Endothelial cell of umbilical vein (primary cell): ENCODE results near the gene SPAG16. TPM values are rescaled to one million over a fixed set of nuclear protein-coding genes. Genes with fewer than 3 reads are reported as not detected.

Experiments
- BruUV-seq: library from RNA; stranded (reverse); fragments of 400-500 nt; replicated peaks from 2 replicates; lab custom pipeline; 2021; lab: Mats Ljungman, UMichigan
- CTCF ChIA-PET: fragments of 300-600, 350-600 bp; sonication (Branson Sonifier 250); formaldehyde crosslinking; loops from one replicate; lab custom pipeline; 2021; ENCODE audit warnings: antibody characterized with exemption, inconsistent platforms; lab: Charles Lee
- POLR2A ChIA-PET: fragments of 300-600, 350-600 bp; sonication (Branson Sonifier 250); formaldehyde crosslinking; loops from one replicate; lab custom pipeline; 2021; ENCODE audit warnings: antibody characterized with exemption, inconsistent platforms; lab: Charles Lee
- DNase-seq: peaks from one replicate; pipeline ENCODE4 v3.0.0-alpha.2; 2011; ENCODE audit warnings: low read depth, low spot score
- FAIRE-seq: peaks from 2 replicates; lab custom pipeline; 2011; peaks lifted over from hg19 to GRCh38; lab: Jason Lieb, UNC
- H2AFZ ChIP-seq: 2 replicates; pipeline ENCODE4 v1.6.0; 2012; ENCODE audit warnings: low read depth, low read length, control low read depth, inconsistent platforms
- H3K27ac ChIP-seq: 2 replicates; pipeline ENCODE4 v1.5.1; 2011; ENCODE audit warnings: low read depth, mild to moderate bottlenecking, control low read depth, low read length, moderate library complexity; ENCODE audit not compliant: insufficient read depth
- H3K27me3 ChIP-seq, 2 experiments: 2 replicates each; pipeline versions ENCODE4 v1.6.0 to v1.6.1; 2011; ENCODE audit warnings: low read length in 2 of 2, mixed read lengths in 1 of 2; ENCODE audit not compliant: control insufficient read depth in 2 of 2, insufficient read depth in 2 of 2
- H3K36me3 ChIP-seq, 2 experiments: 2 replicates in 1 of 2; 3 replicates in 1 of 2; pipeline ENCODE4 v1.5.1; 2011; ENCODE audit warnings: low read length in 2 of 2, mild to moderate bottlenecking in 1 of 2, moderate library complexity in 1 of 2; ENCODE audit not compliant: control insufficient read depth in 2 of 2, insufficient read depth in 2 of 2; ENCODE audit errors: extremely low read depth in 1 of 2
- H3K4me1 ChIP-seq: 3 replicates; pipeline ENCODE4 v1.5.1; 2011; ENCODE audit warnings: mild to moderate bottlenecking, low read length; ENCODE audit not compliant: control insufficient read depth, insufficient read depth; ENCODE audit errors: extremely low read depth
- H3K4me2 ChIP-seq: 2 replicates; pipeline ENCODE4 v1.6.1; 2011; ENCODE audit warnings: low read length, control low read depth, mixed read lengths; ENCODE audit not compliant: insufficient read depth
- H3K4me3 ChIP-seq, 3 experiments: fragments of 200-600 bp in 1 of 3; sonication (generic), shearing (Covaris generic) in 1 of 3; replicated peaks in 1 of 3; 2 replicates each; pipeline ENCODE4 v1.5.1; 2011 to 2016; ENCODE audit warnings: control low read depth in 3 of 3, low read length in 3 of 3, mild to moderate bottlenecking in 2 of 3, inconsistent platforms in 1 of 3, low read depth in 1 of 3, moderate library complexity in 1 of 3; ENCODE audit not compliant: insufficient read depth in 1 of 3
- H3K79me2 ChIP-seq: 2 replicates; pipeline ENCODE4 v1.6.0; 2012; ENCODE audit warnings: low read length, inconsistent platforms; ENCODE audit not compliant: control insufficient read depth, insufficient read depth
- H3K9ac ChIP-seq: replicated peaks from 2 replicates; pipeline ENCODE3; 2011; ENCODE audit warnings: low read length, control low read depth; ENCODE audit not compliant: insufficient read depth; ENCODE audit errors: extremely low read depth
- H3K9me1 ChIP-seq: replicated peaks from 3 replicates; pipeline ENCODE4 v1.6.0; 2011; ENCODE audit warnings: mild to moderate bottlenecking, low read length; ENCODE audit not compliant: control insufficient read depth, insufficient read depth; ENCODE audit errors: extremely low read depth
- H3K9me3 ChIP-seq: replicated peaks from 2 replicates; pipeline ENCODE4 v1.5.1; 2012; ENCODE audit warnings: low read length, inconsistent platforms; ENCODE audit not compliant: control insufficient read depth, insufficient read depth
- H4K20me1 ChIP-seq: replicated peaks from 2 replicates; pipeline ENCODE3; 2011; ENCODE audit warnings: mild to moderate bottlenecking, low read length; ENCODE audit not compliant: control insufficient read depth, insufficient read depth; ENCODE audit errors: extremely low read depth
- EZH2 ChIP-seq: IDR thresholded peaks from 2 replicates; pipeline ENCODE4 v1.6.1; 2012; ENCODE audit warnings: borderline replicate concordance, low read depth, mild to moderate bottlenecking, moderate library complexity, low read length, inconsistent platforms; ENCODE audit not compliant: severe bottlenecking
- FOS ChIP-seq: IDR thresholded peaks from 2 replicates; pipeline ENCODE4 v1.6.1; 2011; ENCODE audit warnings: mild to moderate bottlenecking, low read length, moderate library complexity, borderline replicate concordance; ENCODE audit not compliant: insufficient read depth
- GATA2 ChIP-seq: IDR thresholded peaks from 2 replicates; pipeline ENCODE4 v1.7.0; 2011; ENCODE audit warnings: low read depth, mild to moderate bottlenecking, moderate library complexity, mixed read lengths, low read length; ENCODE audit not compliant: insufficient read length, insufficient read depth
- JUN ChIP-seq: IDR thresholded peaks from 2 replicates; pipeline ENCODE4 v1.6.1; 2011; ENCODE audit warnings: borderline replicate concordance, low read depth; ENCODE audit not compliant: insufficient read length, insufficient read depth
- MYC ChIP-seq: IDR thresholded peaks from one replicate; pipeline ENCODE4 v1.6.1; 2011; ENCODE audit warnings: mild to moderate bottlenecking, low read depth, low read length
- POLR2A ChIP-seq: IDR thresholded peaks from 2 replicates; pipeline ENCODE4 v1.6.1; 2012; ENCODE audit warnings: low read depth, mild to moderate bottlenecking, control low read depth, low read length
- POLR2AphosphoS5 ChIP-seq: IDR thresholded peaks from 2 replicates; pipeline ENCODE4 v1.6.1; 2012; ENCODE audit warnings: low read depth, mild to moderate bottlenecking, control low read depth, low read length, moderate library complexity; ENCODE audit not compliant: insufficient read depth
- dilution Hi-C: fragments of 300-500 bp; cut with MboI; formaldehyde crosslinking; loops from one replicate; pipeline ENCODE4 v1.15.0; 2019; ENCODE audit warnings: low sequenced_read_pairs; ENCODE audit not compliant: extremely low pct_ligation_motif_present
- intact Hi-C: fragments of 100-400 bp; cut with micrococcal nuclease; formaldehyde crosslinking; loops from one replicate; pipeline ENCODE4 v1.10.0; 2022
- polyA plus RNA-seq, 4 experiments: library from polyadenylated mRNA; depleted of rRNA in 3 of 4; stranded (reverse) in 3 of 4; unstranded in 1 of 4; fragments of >200 nt; gene quantifications; 2 replicates each; pipeline versions ENCODE4 v1.2.1 to v1.2.3, GENCODE V29; 2011 to 2012; ENCODE audit warnings: missing spikeins in 1 of 4
- total RNA-seq: library from RNA; stranded (reverse); gene quantifications from 2 replicates; pipeline ENCODE4 v1.2.3, GENCODE V29; 2021
- TF ChIP-seq, protein P1 (sequence below): IDR thresholded peaks from 2 replicates; pipeline ENCODE4 v1.6.1; 2011; ENCODE audit not compliant: insufficient read depth, insufficient read length
- TF ChIP-seq, protein P2 (sequence below), 2 donors: IDR thresholded peaks; 1 replicate in 1 of 2; 2 replicates in 1 of 2; pipeline ENCODE4 v1.5.1; 2011; ENCODE audit warnings: low read length in 2 of 2, mild to moderate bottlenecking in 2 of 2, moderate library complexity in 2 of 2, control low read depth in 1 of 2, inconsistent platforms in 1 of 2, low read depth in 1 of 2; ENCODE audit not compliant: insufficient read depth in 1 of 2; ENCODE audit errors: extremely low read depth in 1 of 2

Gene SPAG16
- total and polyA plus RNA-seq, 2 donors (not counting 3 experiments of a cell fraction or from before 2014, with no cell fraction given), result 4.0 to 7.7 TPM

DNA sequence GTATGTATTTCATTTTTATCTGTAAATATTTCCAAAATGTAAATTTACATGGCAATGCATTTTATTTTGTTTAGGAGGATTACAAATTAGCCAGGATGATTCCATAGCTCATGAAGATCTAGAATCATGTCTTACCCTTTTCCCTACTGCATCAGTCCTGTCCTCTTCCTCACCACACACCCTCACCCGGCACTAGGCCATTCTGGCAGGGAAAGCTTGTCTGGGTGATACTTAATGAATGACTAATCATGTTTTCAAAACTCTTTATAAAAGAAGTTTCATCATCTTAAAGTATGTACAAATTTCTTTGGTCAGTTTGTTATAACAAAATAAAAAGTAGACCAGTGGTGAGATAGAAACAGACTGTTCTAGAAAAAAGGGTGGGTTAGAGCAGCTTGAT is 843.3 kb downstream of the SPAG16 start:
- intact Hi-C loops, result no loop called here
- Histone ChIP-seq H3K27me3 (no peaks in the 10 kb centered on the region), H4K20me1 (no peaks in the 10 kb centered on the region), H3K9me3 (no peaks in the 10 kb centered on the region), H3K36me3 (no peaks in the 10 kb centered on the region), H2AFZ (no peak overlapping the region), H3K9me1 (no peaks in the 10 kb centered on the region), H3K79me2 (no peaks in the 10 kb centered on the region), H3K4me2 (no peak overlapping the region), H3K27ac (no peak overlapping the region), H3K9ac (no peak overlapping the region), H3K4me1 (no peaks in the 10 kb centered on the region), H3K4me3 (no peak overlapping the region)
- ChIA-PET POLR2A (no interaction called here), CTCF (no interaction called here)
- TF ChIP-seq POLR2AphosphoS5 (no peak), GATA2 (no peak), POLR2A (no peak), EZH2 (no peak), FOS (no peak)
- TF ChIP-seq, protein P1, sequence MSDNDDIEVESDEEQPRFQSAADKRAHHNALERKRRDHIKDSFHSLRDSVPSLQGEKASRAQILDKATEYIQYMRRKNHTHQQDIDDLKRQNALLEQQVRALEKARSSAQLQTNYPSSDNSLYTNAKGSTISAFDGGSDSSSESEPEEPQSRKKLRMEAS, result no peak
- no peak for FAIRE-seq
- dilution Hi-C loops, result no loop called here
- BruUV-seq, result no TSS peak
- no peak for DNase-seq

DNA sequence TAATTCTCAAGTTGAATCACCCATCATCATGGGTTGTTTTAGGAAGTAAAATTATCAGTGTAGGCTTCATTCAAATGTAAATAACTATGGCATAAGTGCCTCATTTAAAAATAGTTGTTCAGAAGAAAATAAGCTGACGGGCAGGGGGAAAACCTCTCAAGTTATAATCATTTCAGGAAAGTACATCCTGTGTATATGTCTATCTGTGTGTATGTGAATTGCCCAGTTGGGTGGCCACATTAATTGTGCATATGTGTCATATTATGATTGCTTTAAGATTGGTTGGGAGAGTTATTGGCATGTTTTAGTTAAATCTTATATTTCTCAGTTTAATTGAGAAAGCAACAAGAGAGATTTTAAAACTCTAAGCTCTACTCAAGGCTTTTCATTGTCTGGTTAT is 843.8 kb downstream of the SPAG16 start:
- POLR2A ChIA-PET, result no interaction called here
- no peaks in the 10 kb centered on the region for H3K36me3 ChIP-seq
- no peak for TF ChIP-seq POLR2A
- TF ChIP-seq, protein P1, result no peak
- TF ChIP-seq JUN, result no peak
- no peak for TF ChIP-seq FOS
- no peak for TF ChIP-seq MYC
- TF ChIP-seq EZH2, result no peak
- TF ChIP-seq, protein P2, sequence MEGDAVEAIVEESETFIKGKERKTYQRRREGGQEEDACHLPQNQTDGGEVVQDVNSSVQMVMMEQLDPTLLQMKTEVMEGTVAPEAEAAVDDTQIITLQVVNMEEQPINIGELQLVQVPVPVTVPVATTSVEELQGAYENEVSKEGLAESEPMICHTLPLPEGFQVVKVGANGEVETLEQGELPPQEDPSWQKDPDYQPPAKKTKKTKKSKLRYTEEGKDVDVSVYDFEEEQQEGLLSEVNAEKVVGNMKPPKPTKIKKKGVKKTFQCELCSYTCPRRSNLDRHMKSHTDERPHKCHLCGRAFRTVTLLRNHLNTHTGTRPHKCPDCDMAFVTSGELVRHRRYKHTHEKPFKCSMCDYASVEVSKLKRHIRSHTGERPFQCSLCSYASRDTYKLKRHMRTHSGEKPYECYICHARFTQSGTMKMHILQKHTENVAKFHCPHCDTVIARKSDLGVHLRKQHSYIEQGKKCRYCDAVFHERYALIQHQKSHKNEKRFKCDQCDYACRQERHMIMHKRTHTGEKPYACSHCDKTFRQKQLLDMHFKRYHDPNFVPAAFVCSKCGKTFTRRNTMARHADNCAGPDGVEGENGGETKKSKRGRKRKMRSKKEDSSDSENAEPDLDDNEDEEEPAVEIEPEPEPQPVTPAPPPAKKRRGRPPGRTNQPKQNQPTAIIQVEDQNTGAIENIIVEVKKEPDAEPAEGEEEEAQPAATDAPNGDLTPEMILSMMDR (IDR thresholded peaks at IDR 0.05; ENCODE audit: extremely low read depth in 1 of 2, insufficient read depth in 1 of 2, low read depth in 1 of 2, low read length in 2 of 2), result no peak
- no peak for TF ChIP-seq POLR2AphosphoS5
- TF ChIP-seq GATA2, result no peak
- CTCF ChIA-PET, result no interaction called here
- no peaks in the 10 kb centered on the region for H3K9me1 ChIP-seq
- H3K79me2 ChIP-seq, result no peaks in the 10 kb centered on the region
- no peak overlapping the region for H3K9ac ChIP-seq
- H3K27ac ChIP-seq, result no peak overlapping the region
- DNase-seq (no peak), FAIRE-seq (no peak)
- H4K20me1 ChIP-seq, result no peaks in the 10 kb centered on the region
- BruUV-seq, result no TSS peak
- H3K4me1 ChIP-seq, result no peaks in the 10 kb centered on the region
- H3K27me3 ChIP-seq, result no peaks in the 10 kb centered on the region
- no peaks in the 10 kb centered on the region for H3K9me3 ChIP-seq
- no peak overlapping the region for H2AFZ ChIP-seq
- H3K4me3 ChIP-seq, result no peak overlapping the region
- intact Hi-C loops (no loop called here), dilution Hi-C loops (no loop called here)
- no peak overlapping the region for H3K4me2 ChIP-seq
